IMR-90 (cell line): ENCODE data around the gene PCNX4. TPM values are rescaled to one million over a fixed set of nuclear protein-coding genes. Genes with fewer than 3 reads are reported as not detected.

Experiments
- ATAC-seq: fragments of 200-7000 bp; cut with Tn5 transposase; 2 replicates; pipeline ENCODE4 v1.9.1; 2020; ENCODE audit warnings: low read depth, mild to moderate bottlenecking, moderate library complexity
- BruUV-seq: library from RNA; stranded (reverse); fragments of 400-500 nt; replicated peaks from 2 replicates; lab custom pipeline; 2021; lab: Mats Ljungman, UMichigan
- CTCF ChIA-PET: fragments of 300-600 bp; formaldehyde crosslinking; extraction: SDS; loops from one replicate; lab custom pipeline; 2021; ENCODE audit warnings: antibody characterized with exemption; lab: Yijun Ruan, JAX
- POLR2A ChIA-PET: fragments of 300-600 bp; sonication (Branson Sonifier 250); formaldehyde crosslinking; loops from one replicate; lab custom pipeline; 2022; ENCODE audit warnings: antibody characterized with exemption; ENCODE audit not compliant: unreplicated experiment; lab: Charles Lee
- DNase-seq: peaks from one replicate; pipeline ENCODE4 v3.0.0; 2013
- H2AFZ ChIP-seq: replicated peaks from 2 replicates; pipeline ENCODE3; 2013; ENCODE audit warnings: low read length, mild to moderate bottlenecking; ENCODE audit not compliant: poor library complexity
- H2AK5ac ChIP-seq: 2 replicates; pipeline ENCODE4 v1.6.1; 2013; ENCODE audit warnings: low read depth, low read length, inconsistent platforms
- H2AK9ac ChIP-seq: replicated peaks from 2 replicates; pipeline ENCODE3; 2013; ENCODE audit warnings: mild to moderate bottlenecking, low read depth, low read length, moderate library complexity; ENCODE audit not compliant: poor library complexity
- H2BK120ac ChIP-seq: 2 replicates; pipeline ENCODE4 v1.6.1; 2013; ENCODE audit warnings: low read depth, low read length, inconsistent platforms
- H2BK15ac ChIP-seq: 3 replicates; pipeline ENCODE4 v1.6.1; 2013; ENCODE audit warnings: low read depth, low read length, inconsistent platforms
- H2BK20ac ChIP-seq: 2 replicates; pipeline ENCODE4 v1.6.1; 2013; ENCODE audit warnings: low read depth, mild to moderate bottlenecking, inconsistent platforms, low read length, moderate library complexity
- H2BK5ac ChIP-seq: 2 replicates; pipeline ENCODE4 v1.6.1; 2013; ENCODE audit warnings: mild to moderate bottlenecking, low read depth, low read length, inconsistent platforms; ENCODE audit not compliant: poor library complexity, severe bottlenecking
- H3K14ac ChIP-seq: replicated peaks from 2 replicates; pipeline ENCODE4 v1.6.1; 2013; ENCODE audit warnings: low read depth, low read length, inconsistent platforms
- H3K18ac ChIP-seq: 2 replicates; pipeline ENCODE4 v1.6.1; 2013; ENCODE audit warnings: low read depth, low read length, control low read depth
- H3K23ac ChIP-seq: 2 replicates; pipeline ENCODE4 v1.6.1; 2013; ENCODE audit warnings: low read depth, low read length, inconsistent platforms
- H3K27ac ChIP-seq: 2 replicates; pipeline ENCODE4 v1.5.1; 2013; ENCODE audit warnings: mild to moderate bottlenecking, control low read depth, low read length; ENCODE audit not compliant: insufficient read depth
- H3K27me3 ChIP-seq: 2 replicates; pipeline ENCODE4 v1.6.1; 2013; ENCODE audit warnings: low read length; ENCODE audit not compliant: control insufficient read depth, insufficient read depth
- H3K36me3 ChIP-seq: 2 replicates; pipeline ENCODE4 v1.6.1; 2013; ENCODE audit warnings: low read length, mixed read lengths; ENCODE audit not compliant: control insufficient read depth, insufficient read depth
- H3K4ac ChIP-seq: 2 replicates; pipeline ENCODE4 v1.6.1; 2013; ENCODE audit warnings: low read depth, low read length, inconsistent platforms
- H3K4me1 ChIP-seq: 2 replicates; pipeline ENCODE4 v1.6.1; 2013; ENCODE audit warnings: low read length, mixed read lengths; ENCODE audit not compliant: control insufficient read depth, insufficient read depth
- H3K4me2 ChIP-seq: 2 replicates; pipeline ENCODE4 v1.6.1; 2013; ENCODE audit warnings: low read depth, mild to moderate bottlenecking, control low read depth, low read length, moderate library complexity
- H3K4me3 ChIP-seq: 2 replicates; pipeline ENCODE4 v1.5.1; 2013; ENCODE audit warnings: low read depth, mild to moderate bottlenecking, control low read depth, low read length, moderate library complexity; ENCODE audit not compliant: insufficient read depth
- H3K56ac ChIP-seq: 2 replicates; pipeline ENCODE4 v1.6.1; 2013; ENCODE audit warnings: low read length, inconsistent platforms; ENCODE audit not compliant: insufficient read depth; ENCODE audit errors: extremely low read depth
- H3K79me1 ChIP-seq, 2 experiments: 2 replicates each; pipeline ENCODE4 v1.6.1; 2013; ENCODE audit warnings: low read length in 2 of 2, inconsistent platforms in 1 of 2, low read depth in 1 of 2
- H3K9ac ChIP-seq: 2 replicates; pipeline ENCODE4 v1.6.1; 2013; ENCODE audit warnings: low read depth, low read length, control low read depth
- H3K9me1 ChIP-seq: 2 replicates; pipeline ENCODE4 v1.6.1; 2013; ENCODE audit warnings: low read length, inconsistent platforms; ENCODE audit not compliant: insufficient read depth
- H3K9me3 ChIP-seq: 2 replicates; pipeline ENCODE4 v1.6.1; 2013; ENCODE audit warnings: low read length; ENCODE audit not compliant: control insufficient read depth, insufficient read depth
- H4K20me1 ChIP-seq: 2 replicates; pipeline ENCODE4 v1.6.1; 2013; ENCODE audit warnings: low read length, inconsistent platforms; ENCODE audit not compliant: insufficient read depth
- H4K5ac ChIP-seq: 2 replicates; pipeline ENCODE4 v1.6.1; 2013; ENCODE audit warnings: mild to moderate bottlenecking, low read depth, low read length, control low read depth
- H4K8ac ChIP-seq, 2 experiments: 2 replicates each; pipeline ENCODE4 v1.6.1; 2013; ENCODE audit warnings: low read depth in 2 of 2, low read length in 2 of 2, control low read depth in 1 of 2, inconsistent platforms in 1 of 2
- H4K91ac ChIP-seq: 2 replicates; pipeline ENCODE4 v1.6.1; 2013; ENCODE audit warnings: low read depth, low read length, inconsistent platforms; ENCODE audit not compliant: insufficient read depth
- CEBPB ChIP-seq: IDR thresholded peaks from 2 replicates; pipeline ENCODE4 v1.6.1; 2012; ENCODE audit warnings: low read depth, low read length, improper control_type of control experiment
- RCOR1 ChIP-seq: IDR thresholded peaks from 2 replicates; pipeline ENCODE4 v1.6.1; 2012; ENCODE audit warnings: mild to moderate bottlenecking, low read length, improper control_type of control experiment; ENCODE audit not compliant: insufficient replicate concordance
- SMC3 ChIP-seq: fragments of 150-350 bp; IDR thresholded peaks from 2 replicates; pipeline ENCODE4 v1.6.1; 2016; ENCODE audit warnings: low read depth, mild to moderate bottlenecking, antibody characterized with exemption, low read length, moderate library complexity
- WGBS, 2 experiments: methylation state at CpG; one replicate each; pipeline versions ENCODE4 v1.1.5 to v1.1.7; 2013; ENCODE audit warnings: missing lambda C conversion rate in 2 of 2; ENCODE audit not compliant: insufficient read length in 1 of 2; ENCODE audit errors: extremely low coverage in 2 of 2; 5-methylcytosine and 5-hydroxymethylcytosine counted together
- dilution Hi-C: fragments of 300-500 bp; cut with HindIII; formaldehyde crosslinking; loops from one replicate; pipeline ENCODE4 v1.14.3; 2018; ENCODE audit warnings: low sequenced_read_pairs; ENCODE audit not compliant: unreplicated experiment
- in situ Hi-C: fragments of 300-500 bp; cut with MboI; formaldehyde crosslinking; loops from 3 replicates; pipeline ENCODE4 v1.14.3; 2019; ENCODE audit warnings: low sequenced_read_pairs, inconsistent platforms, mixed read lengths
- intact Hi-C: fragments of 100-400 bp; cut with micrococcal nuclease; formaldehyde crosslinking; loops from 2 replicates; pipeline ENCODE4 v1.10.0; 2022
- polyA plus RNA-seq, 3 experiments: library from polyadenylated mRNA; depleted of rRNA; stranded (reverse); fragments of >200 nt; gene quantifications; 2 replicates each; pipeline ENCODE4 v1.2.3, GENCODE V29; 2012; ENCODE audit warnings: low replicate concordance in 1 of 3
- total RNA-seq: library from RNA; depleted of rRNA; stranded (reverse); fragments of >200 nt; gene quantifications from 2 replicates; pipeline ENCODE4 v1.2.3, GENCODE V29; 2012

Gene PCNX4
- total and polyA plus RNA-seq, 2 of the 4 experiments (the other 2 are of a cell fraction), result 55.4 to 128 TPM

DNA sequence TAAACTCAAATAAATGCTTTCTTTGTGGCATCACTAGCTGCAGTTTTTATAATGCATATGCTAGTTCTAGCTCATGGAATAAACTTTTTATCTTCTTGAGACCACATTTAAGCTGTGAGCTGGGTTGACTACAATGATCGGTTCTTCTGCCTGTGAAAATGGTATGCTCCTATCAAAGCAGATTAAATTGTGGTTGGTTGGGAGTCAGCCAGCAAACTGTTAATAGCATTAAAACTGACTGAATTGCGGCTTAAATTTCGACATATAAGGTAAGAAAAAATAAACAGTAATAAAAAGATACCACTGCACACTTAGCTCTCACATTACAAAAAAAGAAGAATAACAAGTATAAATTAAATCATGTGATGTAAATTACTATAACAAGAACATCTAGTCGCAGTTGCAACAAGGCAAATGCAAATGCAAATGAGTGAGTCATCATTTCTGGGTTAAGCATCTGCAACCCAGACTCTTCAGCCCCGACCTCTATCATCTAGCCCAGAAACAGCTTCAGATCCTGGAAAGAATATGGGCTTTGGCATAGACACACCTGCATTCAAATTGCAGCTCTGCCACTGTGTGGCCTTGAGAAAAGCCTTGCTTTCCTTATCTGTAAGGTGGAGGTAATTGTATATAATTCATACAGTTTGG is 93.3 kb downstream of the PCNX4 start:
- no peak overlapping the region for H2AK9ac ChIP-seq
- no peak overlapping the region for H3K23ac ChIP-seq
- in situ Hi-C loops (loop anchor here (5.0 kb wide), 2 partner anchors 118 to 218 kb away; no protein-coding TSS in a partner anchor), intact Hi-C loops (loop anchor here (1.0 to 5.0 kb wide), 5 partner anchors 121 to 678 kb away; no protein-coding TSS in a partner anchor), dilution Hi-C loops (no loop called here)
- no peak overlapping the region for H3K27ac ChIP-seq
- H2AFZ ChIP-seq, result no peak overlapping the region
- H4K8ac ChIP-seq, result no peak overlapping the region
- H3K4ac ChIP-seq, result no peak overlapping the region
- no peak overlapping the region for H3K4me3 ChIP-seq
- H2BK20ac ChIP-seq, result no peak overlapping the region
- no peaks in the 10 kb centered on the region for H3K79me1 ChIP-seq
- DNase-seq (no peak), ATAC-seq (no peak)
- no peaks in the 10 kb centered on the region for H3K36me3 ChIP-seq
- H2BK15ac ChIP-seq, result no peak overlapping the region
- no peak overlapping the region for H3K14ac ChIP-seq
- H4K91ac ChIP-seq, result no peak overlapping the region
- H2AK5ac ChIP-seq, result no peak overlapping the region
- H3K4me1 ChIP-seq, result no peaks in the 10 kb centered on the region
- no peak overlapping the region for H4K5ac ChIP-seq
- WGBS, 2 experiments, result no CpG with 5 or more reads among the region's 5 CpGs
- ChIA-PET CTCF (interaction anchor here (0.6 to 2.8 kb wide), 9 partner anchors 18 to 221 kb away, joined by 3 to 28 read pairs (median 4); no protein-coding TSS in a partner anchor), POLR2A (no interaction called here)
- no peaks in the 10 kb centered on the region for H4K20me1 ChIP-seq
- no peaks in the 10 kb centered on the region for H3K9me3 ChIP-seq
- no peak overlapping the region for H2BK5ac ChIP-seq
- no peaks in the 10 kb centered on the region for H3K9me1 ChIP-seq
- TF ChIP-seq SMC3 (no peak), CEBPB (no peak), RCOR1 (no peak)
- H3K4me2 ChIP-seq, result no peak overlapping the region
- no peak overlapping the region for H3K9ac ChIP-seq
- no peak overlapping the region for H3K18ac ChIP-seq
- H3K27me3 ChIP-seq, result peaks cover 6% of the 10 kb centered on the region
- H3K56ac ChIP-seq, result no peak overlapping the region
- no TSS peak for BruUV-seq
- H2BK120ac ChIP-seq, result no peak overlapping the region
